PC-9 (cell line): ENCODE data around the gene ARL3. TPM values are rescaled to one million over a fixed set of nuclear protein-coding genes. Genes with fewer than 3 reads are reported as not detected.

Experiments used
- BruUV-seq: library from RNA; stranded (reverse); fragments of 400-500 nt; replicated peaks from 2 replicates; lab custom pipeline; 2021; lab: Mats Ljungman, UMichigan
- CTCF ChIA-PET: fragments of 300-600 bp; sonication (Branson Sonifier 250); formaldehyde crosslinking; loops from one replicate; lab custom pipeline; 2022; ENCODE audit warnings: antibody characterized with exemption; lab: Charles Lee
- POLR2A ChIA-PET: fragments of 300-600 bp; sonication (Branson Sonifier 250); formaldehyde crosslinking; loops from one replicate; lab custom pipeline; 2022; ENCODE audit warnings: antibody characterized with exemption; ENCODE audit not compliant: unreplicated experiment; lab: Charles Lee
- DNase-seq, 2 experiments: peaks; one replicate each; pipeline versions ENCODE4 v3.0.0 to v3.0.0-alpha.2; 2015 to 2022; ENCODE audit warnings: mixed read lengths in 1 of 2
- H2AFZ ChIP-seq: fragments of 200-600 bp; sonication (generic); 2 replicates; pipeline ENCODE4 v1.8.1; 2017; ENCODE audit warnings: antibody characterized with exemption
- H3F3A ChIP-seq: fragments of 200-600 bp; sonication (generic); 2 replicates; pipeline ENCODE4 v1.8.1; 2017; ENCODE audit warnings: antibody characterized with exemption, mild to moderate bottlenecking, low read depth; ENCODE audit not compliant: insufficient read depth
- H3K27ac ChIP-seq: fragments of 200-600 bp; sonication (generic); 2 replicates; pipeline ENCODE4 v1.6.1; 2016; ENCODE audit warnings: mixed run types
- H3K27me3 ChIP-seq: fragments of 200-600 bp; sonication (generic); 2 replicates; pipeline ENCODE4 v1.6.1; 2016; ENCODE audit warnings: low read depth, mixed run types; ENCODE audit not compliant: insufficient read depth
- H3K36me3 ChIP-seq: fragments of 200-600 bp; sonication (generic); 2 replicates; pipeline ENCODE4 v1.6.1; 2016; ENCODE audit warnings: low read depth, mixed run types
- H3K4me1 ChIP-seq: fragments of 200-600 bp; sonication (generic); replicated peaks from 2 replicates; pipeline ENCODE4 v1.6.1; 2016; ENCODE audit warnings: mixed run types; ENCODE audit not compliant: insufficient read depth
- H3K4me2 ChIP-seq: fragments of 200-600 bp; sonication (generic); 2 replicates; pipeline ENCODE4 v1.6.1; 2017; ENCODE audit warnings: mixed run types
- H3K4me3 ChIP-seq: fragments of 200-600 bp; sonication (generic); 2 replicates; pipeline ENCODE4 v1.6.1; 2016; ENCODE audit warnings: mixed run types
- H3K79me2 ChIP-seq: fragments of 200-600 bp; sonication (generic); 2 replicates; pipeline ENCODE4 v1.6.1; 2017; ENCODE audit warnings: low read depth, mixed run types
- H3K9me2 ChIP-seq: fragments of 200-600 bp; sonication (generic); 2 replicates; pipeline ENCODE4 v1.8.1; 2017; ENCODE audit warnings: mild to moderate bottlenecking; ENCODE audit not compliant: insufficient read depth
- H3K9me3 ChIP-seq: fragments of 200-600 bp; sonication (generic); 2 replicates; pipeline ENCODE4 v1.8.1; 2016; ENCODE audit warnings: low read depth; ENCODE audit not compliant: insufficient read depth
- H4K20me1 ChIP-seq: fragments of 200-600 bp; sonication (generic); 2 replicates; pipeline ENCODE4 v1.8.1; 2017; ENCODE audit not compliant: insufficient read depth
- EZH2 ChIP-seq: fragments of 200-600 bp; sonication (generic); IDR thresholded peaks from 2 replicates; pipeline ENCODE4 v1.8.0; 2017; ENCODE audit warnings: antibody characterized with exemption, low read depth
- intact Hi-C: fragments of 100-400 bp; cut with micrococcal nuclease; formaldehyde crosslinking; loops from one replicate; pipeline ENCODE4 v1.10.0; 2022; ENCODE audit not compliant: unreplicated experiment
- total RNA-seq: library from RNA; stranded (reverse); gene quantifications from 2 replicates; pipeline ENCODE4 v1.2.3, GENCODE V29; 2021
- TF ChIP-seq, protein P1 (sequence below): fragments of 200-600 bp; sonication (generic); conservative IDR thresholded peaks from 2 replicates; pipeline ENCODE4 v1.6.1; 2017; ENCODE audit warnings: mixed run types, antibody characterized with exemption, mild to moderate bottlenecking, moderate library complexity

ARL3 gene
- total RNA-seq, 1 experiment from 2014 or later, result 9.7 TPM

DNA sequence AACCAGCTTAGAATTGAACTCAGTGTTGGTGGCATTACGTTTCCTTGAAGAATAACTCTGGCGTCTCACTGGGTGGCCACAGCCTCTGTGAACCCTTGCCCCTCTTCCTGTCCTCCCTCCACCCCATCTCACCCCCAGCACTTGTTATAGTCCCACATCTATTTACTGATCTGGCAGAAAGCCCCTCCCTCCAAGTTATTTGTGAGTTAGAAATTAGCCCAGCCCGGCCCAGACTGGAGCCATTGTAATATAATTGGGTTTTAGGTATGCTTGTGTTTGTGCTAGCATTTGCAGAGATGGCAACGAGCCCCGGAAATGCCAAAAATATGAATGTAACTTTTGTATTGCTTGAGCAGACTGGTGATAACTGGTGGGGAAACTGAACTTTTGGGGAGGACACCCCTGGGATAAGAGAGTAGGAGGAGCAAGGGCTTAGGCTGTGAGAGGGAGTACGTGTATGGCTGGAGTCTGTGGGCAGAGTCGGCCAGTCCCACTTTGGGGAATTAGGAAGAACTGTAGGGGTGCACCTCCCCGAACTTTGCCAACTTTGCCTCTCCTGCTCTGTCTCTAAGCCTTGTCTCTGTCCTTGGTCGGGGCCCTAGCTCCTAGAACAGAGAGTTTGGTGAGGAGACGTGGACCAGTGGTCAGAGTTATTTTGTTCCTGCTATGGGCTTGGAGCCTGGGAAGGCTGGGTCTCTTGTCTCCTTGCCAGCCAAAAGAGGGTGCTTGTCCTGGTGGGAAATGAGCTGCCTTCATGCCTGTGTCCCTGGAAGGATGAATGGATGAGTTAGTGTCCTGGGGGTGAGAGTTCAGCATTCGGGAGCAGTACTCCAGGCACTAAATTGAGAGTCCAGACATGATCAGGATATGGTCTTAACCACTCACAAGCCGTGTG, 89.2 kb downstream of the ARL3 start:
- no TSS peak for BruUV-seq
- Histone ChIP-seq H3K4me3 (no peak overlapping the region), H3K79me2 (no peaks in the 10 kb centered on the region), H3K9me2 (no peaks in the 10 kb centered on the region), H3F3A (peaks cover 20% of the 10 kb centered on the region), H3K27ac (no peak overlapping the region), H3K9me3 (no peaks in the 10 kb centered on the region), H4K20me1 (no peaks in the 10 kb centered on the region), H3K4me1 (peaks cover 30% of the 10 kb centered on the region), H3K36me3 (no peaks in the 10 kb centered on the region), H2AFZ (no peak overlapping the region), H3K27me3 (no peaks in the 10 kb centered on the region), H3K4me2 (no peak overlapping the region)
- no peak for DNase-seq
- ChIA-PET CTCF (no interaction called here), POLR2A (interaction anchor here (0.5 to 0.6 kb wide), 2 partner anchors 18 to 46 kb away, joined by 3 to 6 read pairs; no protein-coding TSS in a partner anchor)
- TF ChIP-seq, protein P1, sequence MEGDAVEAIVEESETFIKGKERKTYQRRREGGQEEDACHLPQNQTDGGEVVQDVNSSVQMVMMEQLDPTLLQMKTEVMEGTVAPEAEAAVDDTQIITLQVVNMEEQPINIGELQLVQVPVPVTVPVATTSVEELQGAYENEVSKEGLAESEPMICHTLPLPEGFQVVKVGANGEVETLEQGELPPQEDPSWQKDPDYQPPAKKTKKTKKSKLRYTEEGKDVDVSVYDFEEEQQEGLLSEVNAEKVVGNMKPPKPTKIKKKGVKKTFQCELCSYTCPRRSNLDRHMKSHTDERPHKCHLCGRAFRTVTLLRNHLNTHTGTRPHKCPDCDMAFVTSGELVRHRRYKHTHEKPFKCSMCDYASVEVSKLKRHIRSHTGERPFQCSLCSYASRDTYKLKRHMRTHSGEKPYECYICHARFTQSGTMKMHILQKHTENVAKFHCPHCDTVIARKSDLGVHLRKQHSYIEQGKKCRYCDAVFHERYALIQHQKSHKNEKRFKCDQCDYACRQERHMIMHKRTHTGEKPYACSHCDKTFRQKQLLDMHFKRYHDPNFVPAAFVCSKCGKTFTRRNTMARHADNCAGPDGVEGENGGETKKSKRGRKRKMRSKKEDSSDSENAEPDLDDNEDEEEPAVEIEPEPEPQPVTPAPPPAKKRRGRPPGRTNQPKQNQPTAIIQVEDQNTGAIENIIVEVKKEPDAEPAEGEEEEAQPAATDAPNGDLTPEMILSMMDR, result no peak
- TF ChIP-seq EZH2, result no peak
- intact Hi-C loops, result no loop called here

DNA sequence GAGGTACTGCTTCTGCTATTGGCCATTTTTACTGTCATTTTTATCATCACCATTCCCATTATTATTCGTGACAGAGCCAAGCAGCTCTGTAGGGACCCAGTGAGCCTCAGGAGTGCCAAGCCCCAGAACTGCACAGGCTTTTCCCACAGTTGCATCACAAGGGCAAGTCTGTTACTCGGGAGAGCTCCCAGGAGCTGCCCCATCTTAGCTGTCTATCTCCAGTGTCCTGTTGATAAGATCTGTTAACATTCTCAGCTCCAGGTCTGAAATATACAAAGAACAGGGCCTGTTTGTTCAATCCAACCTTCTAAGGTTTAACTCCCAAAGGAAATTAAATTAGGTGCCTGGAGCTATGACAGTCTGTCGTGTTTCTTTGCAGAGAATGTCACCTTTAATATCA, 90.1 kb downstream of the ARL3 start:
- no peak for TF ChIP-seq EZH2
- TF ChIP-seq, protein P1, result no peak
- no peak overlapping the region for H2AFZ ChIP-seq
- POLR2A ChIA-PET, result interaction anchor here (0.5 kb wide), 1 partner anchor 19 kb away, joined by 6 read pairs; no protein-coding TSS in a partner anchor
- H3K9me2 ChIP-seq, result no peaks in the 10 kb centered on the region
- no peaks in the 10 kb centered on the region for H4K20me1 ChIP-seq
- DNase-seq, result no peak
- no peaks in the 10 kb centered on the region for H3K9me3 ChIP-seq
- BruUV-seq, result no TSS peak
- intact Hi-C loops, result no loop called here
- H3K4me3 ChIP-seq, result no peak overlapping the region
- H3K79me2 ChIP-seq, result no peaks in the 10 kb centered on the region
- no peak overlapping the region for H3K4me2 ChIP-seq
- peaks cover 21% of the 10 kb centered on the region for H3K4me1 ChIP-seq
- peaks cover 13% of the 10 kb centered on the region; the same call in 1 of the 2 replicates for H3F3A ChIP-seq
- no peaks in the 10 kb centered on the region for H3K36me3 ChIP-seq
- no peaks in the 10 kb centered on the region for H3K27me3 ChIP-seq
- H3K27ac ChIP-seq, result no peak overlapping the region
- CTCF ChIA-PET, result interaction anchor here (0.6 kb wide), 1 partner anchor 605 kb away, joined by 3 read pairs; no protein-coding TSS in a partner anchor

Other genes with a start within 250 kb of the ARL3 start
- gene ACTR1A, start 211.7 kb downstream of the ARL3 start, total RNA-seq, result 25.8 and 29.4 TPM in 2 replicates
- gene SUFU, start 210.4 kb downstream of the ARL3 start, total RNA-seq, result 16.9 and 20.2 TPM in 2 replicates
- 59.8 and 73.0 TPM in 2 replicates for gene TRIM8, start 69.9 kb downstream of the ARL3 start, total RNA-seq
- 5.3 and 5.4 TPM in 2 replicates for gene SFXN2, start 239 bp upstream of the ARL3 start, total RNA-seq
- gene WBP1L, start 29.6 kb upstream of the ARL3 start, total RNA-seq, result 16.2 and 19.7 TPM in 2 replicates
- not detected in 2 replicates for gene CYP17A1, start 123.0 kb upstream of the ARL3 start, total RNA-seq
- gene BORCS7, start 139.9 kb upstream of the ARL3 start, total RNA-seq, result 8.2 and 9.4 TPM in 2 replicates
- 0.22 TPM in 1 of 2 replicates, not detected in the other for gene AS3MT, start 155.1 kb upstream of the ARL3 start, total RNA-seq
- 7.4 and 8.8 TPM in 2 replicates for gene CNNM2, start 203.9 kb upstream of the ARL3 start, total RNA-seq